Trophoblast cell (in vitro differentiated cells and primary cell): ENCODE data around the gene GNB1.
A peak's percentile ranks its signal among the peaks of the same experiment; 100 is the strongest.
"Not testable (repeated sequence)": the region's sequence is repeated elsewhere in the genome, so short reads cannot be mapped to it uniquely, and the experiment has no call there.

ENCODE experiments used
- DNase-seq, 2 donors: peaks; one replicate each; pipeline ENCODE4 v3.0.0-alpha.2; 2016
- H2AFZ ChIP-seq: 2 replicates; pipeline ENCODE4 v1.6.1; 2013; ENCODE audit warnings: low read length, moderate library complexity, mild to moderate bottlenecking; ENCODE audit not compliant: insufficient read depth, poor library complexity
- H2AK5ac ChIP-seq: 2 replicates; pipeline ENCODE4 v1.6.1; 2013; ENCODE audit warnings: mild to moderate bottlenecking, low read length
- H2BK120ac ChIP-seq: 2 replicates; pipeline ENCODE4 v1.6.1; 2013; ENCODE audit warnings: low read length, mild to moderate bottlenecking, moderate library complexity; ENCODE audit not compliant: insufficient read depth, poor library complexity
- H2BK12ac ChIP-seq: 2 replicates; pipeline ENCODE4 v1.6.1; 2013; ENCODE audit warnings: mild to moderate bottlenecking, low read length, moderate library complexity
- H2BK5ac ChIP-seq: 2 replicates; pipeline ENCODE4 v1.6.1; 2013; ENCODE audit warnings: low read length, low read depth, moderate library complexity, mild to moderate bottlenecking; ENCODE audit not compliant: poor library complexity
- H3K14ac ChIP-seq: 2 replicates; pipeline ENCODE4 v1.6.1; 2013; ENCODE audit warnings: mild to moderate bottlenecking, low read length
- H3K18ac ChIP-seq: 2 replicates; pipeline ENCODE4 v1.6.1; 2013; ENCODE audit warnings: mild to moderate bottlenecking, low read length
- H3K23ac ChIP-seq: 2 replicates; pipeline ENCODE4 v1.6.1; 2013; ENCODE audit warnings: low read length
- H3K27ac ChIP-seq: 2 replicates; pipeline ENCODE4 v1.5.1; 2013; ENCODE audit warnings: low read depth, mild to moderate bottlenecking, inconsistent platforms, low read length, moderate library complexity
- H3K27me3 ChIP-seq: 2 replicates; pipeline ENCODE4 v1.6.1; 2013; ENCODE audit warnings: inconsistent platforms, mild to moderate bottlenecking, low read length, moderate library complexity; ENCODE audit not compliant: insufficient read depth
- H3K36me3 ChIP-seq, 2 experiments: 1 replicate in 1 of 2; 2 replicates in 1 of 2; pipeline ENCODE4 v1.6.1; 2013; ENCODE audit warnings: low read length in 2 of 2, mild to moderate bottlenecking in 2 of 2, moderate library complexity in 1 of 2; ENCODE audit not compliant: insufficient read depth in 2 of 2, control insufficient read depth in 1 of 2
- H3K4ac ChIP-seq: 2 replicates; pipeline ENCODE4 v1.6.1; 2013; ENCODE audit warnings: low read depth, mild to moderate bottlenecking, low read length, moderate library complexity
- H3K4me1 ChIP-seq, 2 experiments: 1 replicate in 1 of 2; 2 replicates in 1 of 2; pipeline ENCODE4 v1.6.1; 2013; ENCODE audit warnings: low read length in 2 of 2, mild to moderate bottlenecking in 2 of 2, moderate library complexity in 1 of 2; ENCODE audit not compliant: insufficient read depth in 2 of 2, control insufficient read depth in 1 of 2
- H3K4me2 ChIP-seq: 2 replicates; pipeline ENCODE4 v1.6.1; 2013; ENCODE audit warnings: inconsistent platforms, mild to moderate bottlenecking, low read length, moderate library complexity
- H3K4me3 ChIP-seq: 2 replicates; pipeline ENCODE4 v1.5.1; 2013; ENCODE audit warnings: mild to moderate bottlenecking, low read depth, low read length, inconsistent platforms
- H3K79me1 ChIP-seq: one replicate; pipeline ENCODE4 v1.6.1; 2013; ENCODE audit warnings: low read length
- H3K79me2 ChIP-seq: 2 replicates; pipeline ENCODE4 v1.6.1; 2013; ENCODE audit warnings: low read length, mild to moderate bottlenecking; ENCODE audit not compliant: control insufficient read depth, insufficient read depth, poor library complexity
- H3K9ac ChIP-seq: 2 replicates; pipeline ENCODE4 v1.6.1; 2013; ENCODE audit warnings: mild to moderate bottlenecking, low read length
- H3K9me3 ChIP-seq: 2 replicates; pipeline ENCODE4 v1.6.1; 2013; ENCODE audit warnings: low read depth, mild to moderate bottlenecking, control low read depth, inconsistent platforms, low read length; ENCODE audit not compliant: insufficient read depth
- H4K12ac ChIP-seq: 2 replicates; pipeline ENCODE4 v1.6.1; 2013; ENCODE audit warnings: low read depth, mild to moderate bottlenecking, low read length, moderate library complexity
- H4K8ac ChIP-seq: 2 replicates; pipeline ENCODE4 v1.6.1; 2013; ENCODE audit warnings: low read depth, mild to moderate bottlenecking, low read length, moderate library complexity
- H4K91ac ChIP-seq: one replicate; pipeline ENCODE4 v1.6.1; 2013; ENCODE audit warnings: low read depth, mild to moderate bottlenecking, low read length, moderate library complexity
- WGBS: extraction: QIAGEN DNeasy Blood & Tissue Kit; methylation state at CpG from one replicate; pipeline ENCODE4 v1.1.7; 2013; ENCODE audit warnings: missing lambda C conversion rate; ENCODE audit not compliant: insufficient read length, insufficient coverage; ENCODE audit errors: extremely low coverage; 5-methylcytosine and 5-hydroxymethylcytosine counted together

Gene GNB1

DNA sequence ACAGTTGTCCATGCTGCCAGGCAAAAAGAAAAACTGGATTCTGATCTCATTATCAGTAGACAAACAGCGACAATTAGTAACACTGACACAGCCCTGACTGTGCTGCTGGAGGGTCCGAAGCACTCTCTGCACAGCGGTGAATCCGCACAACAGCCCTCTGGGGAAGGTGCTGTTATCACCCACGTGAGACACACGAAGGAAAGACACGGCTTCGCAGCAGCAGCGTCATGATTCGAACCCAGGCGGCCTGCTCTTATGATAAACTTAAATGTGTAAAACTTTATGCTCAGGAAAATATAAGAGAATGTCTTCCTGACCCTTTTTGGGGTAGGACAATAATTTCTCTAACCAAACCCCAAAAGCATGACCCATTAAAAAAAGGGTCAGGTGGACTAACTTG, 148.4 kb downstream of the GNB1 start:
- H3K27me3 ChIP-seq, H3K79me1 ChIP-seq, H3K9ac ChIP-seq, H3K4ac ChIP-seq, H3K9me3 ChIP-seq, H2BK12ac ChIP-seq, H2AK5ac ChIP-seq, H4K8ac ChIP-seq, H3K4me3 ChIP-seq, H2BK120ac ChIP-seq, H4K12ac ChIP-seq, H2AFZ ChIP-seq, H3K23ac ChIP-seq, DNase-seq, H3K27ac ChIP-seq, H3K4me2 ChIP-seq, H2BK5ac ChIP-seq, H3K79me2 ChIP-seq, H3K14ac ChIP-seq, H3K18ac ChIP-seq, H4K91ac ChIP-seq, H3K4me1 ChIP-seq: not testable (repeated sequence)
- WGBS = no CpG with 5 or more reads among the region's 11 CpGs
- H3K36me3 ChIP-seq = peaks cover 11 to 14% of the 10 kb centered on the region in 2 experiments

DNA sequence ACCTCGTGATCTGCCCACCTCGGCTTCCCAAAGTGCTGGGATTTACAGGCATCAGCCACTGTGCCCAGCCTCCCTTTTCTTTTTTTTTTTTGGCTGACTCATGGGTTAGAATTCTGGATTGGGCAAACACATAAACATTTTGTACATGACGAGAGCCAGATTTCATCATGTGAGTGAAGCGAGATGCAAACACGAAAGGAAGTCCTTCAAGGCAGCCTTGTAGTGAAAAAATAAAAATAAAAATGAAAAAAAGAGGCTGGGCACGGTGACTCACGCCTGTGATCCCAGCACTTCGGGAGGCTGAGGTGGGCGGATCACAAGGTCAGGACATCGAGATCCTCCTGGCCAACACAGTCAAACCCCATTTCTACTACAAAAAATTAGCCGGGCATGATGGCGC, 149.9 kb downstream of the GNB1 start:
- H3K27me3 ChIP-seq, H4K8ac ChIP-seq, H3K9me3 ChIP-seq, H2BK12ac ChIP-seq, H3K79me1 ChIP-seq, H3K4me3 ChIP-seq, H2BK5ac ChIP-seq, H3K14ac ChIP-seq, H3K79me2 ChIP-seq, H2AFZ ChIP-seq, H3K4me1 ChIP-seq, H2AK5ac ChIP-seq, H3K18ac ChIP-seq, H2BK120ac ChIP-seq, H3K4me2 ChIP-seq, H3K9ac ChIP-seq, H3K23ac ChIP-seq, H3K4ac ChIP-seq, H3K27ac ChIP-seq, H4K91ac ChIP-seq, H4K12ac ChIP-seq: not testable (repeated sequence)
- DNase-seq = peak; percentile 66 to 95
- peaks cover 18 to 20% of the 10 kb centered on the region in 2 experiments for H3K36me3 ChIP-seq
- WGBS = no CpG with 5 or more reads among the region's 12 CpGs

DNA sequence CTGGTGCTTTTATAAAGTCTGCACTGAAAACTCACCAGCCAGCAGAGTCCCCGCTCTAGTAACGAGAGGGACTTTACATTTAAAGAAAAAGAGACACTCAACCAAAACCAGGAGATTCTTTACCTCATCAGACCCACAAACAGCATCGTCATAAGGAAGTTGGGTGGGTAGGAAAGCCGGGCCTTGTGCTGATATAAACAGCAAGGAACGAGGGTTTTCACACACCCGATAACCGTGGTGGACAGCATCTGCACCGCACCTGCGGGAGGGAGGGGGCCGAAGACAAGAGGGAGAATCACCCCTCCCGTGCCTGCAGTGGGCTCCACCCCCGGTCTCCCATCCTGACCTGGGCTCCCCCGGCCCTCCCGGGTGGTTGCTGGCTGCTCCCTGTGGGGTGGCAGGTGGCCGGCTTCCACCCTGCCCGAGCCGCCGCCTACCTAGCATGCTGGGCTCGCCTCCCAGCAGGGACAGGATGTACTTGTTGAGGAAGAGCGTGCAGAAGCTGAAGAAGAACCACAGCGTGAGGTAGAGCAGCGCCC, 152.0 kb downstream of the GNB1 start:
- not testable (repeated sequence) for H3K14ac ChIP-seq, H4K12ac ChIP-seq, H2AK5ac ChIP-seq, H3K27me3 ChIP-seq, H3K79me1 ChIP-seq, H4K8ac ChIP-seq, H3K23ac ChIP-seq, H3K9ac ChIP-seq, H4K91ac ChIP-seq, H2AFZ ChIP-seq, H2BK12ac ChIP-seq, H3K4ac ChIP-seq, H3K4me3 ChIP-seq, H3K4me2 ChIP-seq, H3K79me2 ChIP-seq, H3K9me3 ChIP-seq, DNase-seq, H2BK120ac ChIP-seq, H3K18ac ChIP-seq, H3K27ac ChIP-seq, H2BK5ac ChIP-seq, H3K4me1 ChIP-seq
- H3K36me3 ChIP-seq = peaks cover 24 to 29% of the 10 kb centered on the region in 2 experiments
- no CpG with 5 or more reads among the region's 22 CpGs for WGBS

DNA sequence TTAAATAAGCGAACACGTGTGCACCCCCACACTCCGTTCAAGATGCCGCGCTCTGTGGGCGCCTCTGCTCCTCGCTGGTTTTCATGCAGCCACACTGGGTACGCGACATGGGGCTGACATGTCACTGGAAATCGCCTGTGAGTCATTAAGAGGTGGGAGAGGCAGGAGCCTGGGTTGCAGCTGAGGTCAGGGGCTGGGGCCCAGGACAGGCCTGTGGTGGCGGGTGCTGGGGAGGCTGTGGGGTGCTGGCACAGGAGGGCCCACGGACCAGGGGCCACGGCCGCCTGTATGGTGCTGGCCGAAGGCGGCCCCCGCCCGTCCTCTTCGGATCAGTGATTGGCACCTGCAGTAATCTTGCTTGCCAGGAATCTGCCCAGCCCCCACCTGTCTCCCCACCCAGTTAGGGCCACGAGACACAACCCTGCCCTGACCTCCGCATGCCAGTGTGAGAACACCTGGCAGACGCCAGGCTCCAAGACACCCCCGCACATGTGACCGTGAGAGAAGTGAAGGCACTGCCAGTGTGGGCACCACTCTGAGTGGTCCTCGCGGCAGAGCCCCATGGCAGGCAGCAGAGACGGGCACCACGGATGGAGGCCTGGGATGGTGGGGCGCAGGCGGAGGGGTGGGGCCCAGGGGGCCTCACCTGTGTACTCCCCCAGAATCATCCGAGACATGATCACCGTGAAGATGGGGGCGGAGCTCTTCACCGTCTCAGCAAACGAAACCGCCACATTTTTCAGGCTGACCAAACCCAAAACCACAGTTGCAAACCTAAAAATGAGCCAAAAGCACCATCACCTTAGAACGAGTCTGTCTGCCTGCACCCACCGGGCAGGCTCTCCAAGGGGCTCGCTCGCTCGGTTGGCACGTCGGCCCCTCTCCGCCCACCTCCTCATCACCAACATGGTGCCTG, 153.0 kb downstream of the GNB1 start:
- not testable (repeated sequence) for H2BK12ac ChIP-seq, H3K14ac ChIP-seq, H3K4me1 ChIP-seq, H3K79me1 ChIP-seq, H3K4me3 ChIP-seq, H4K12ac ChIP-seq, H3K4ac ChIP-seq, H3K9ac ChIP-seq, DNase-seq, H2BK5ac ChIP-seq, H4K8ac ChIP-seq, H2AFZ ChIP-seq, H3K27ac ChIP-seq, H3K4me2 ChIP-seq, H3K27me3 ChIP-seq, H4K91ac ChIP-seq, H2AK5ac ChIP-seq, H3K18ac ChIP-seq, H3K79me2 ChIP-seq, H3K23ac ChIP-seq, H2BK120ac ChIP-seq, H3K9me3 ChIP-seq
- peaks cover 25 to 32% of the 10 kb centered on the region in 2 experiments for H3K36me3 ChIP-seq
- WGBS = no CpG with 5 or more reads among the region's 44 CpGs
